NCI-H1436 treated with DMSO at 0.1 percent for 48 hours (cell line): Measurements from ENCODE around the gene RRAGB.
"Not testable (repeated sequence)": the region's sequence is repeated elsewhere in the genome, so short reads cannot be mapped to it uniquely, and the experiment has no call there.

Source experiments
- DNase-seq: peaks from one replicate; lab custom pipeline; 2025; lab: John Stamatoyannopoulos, UW

RRAGB gene

DNA sequence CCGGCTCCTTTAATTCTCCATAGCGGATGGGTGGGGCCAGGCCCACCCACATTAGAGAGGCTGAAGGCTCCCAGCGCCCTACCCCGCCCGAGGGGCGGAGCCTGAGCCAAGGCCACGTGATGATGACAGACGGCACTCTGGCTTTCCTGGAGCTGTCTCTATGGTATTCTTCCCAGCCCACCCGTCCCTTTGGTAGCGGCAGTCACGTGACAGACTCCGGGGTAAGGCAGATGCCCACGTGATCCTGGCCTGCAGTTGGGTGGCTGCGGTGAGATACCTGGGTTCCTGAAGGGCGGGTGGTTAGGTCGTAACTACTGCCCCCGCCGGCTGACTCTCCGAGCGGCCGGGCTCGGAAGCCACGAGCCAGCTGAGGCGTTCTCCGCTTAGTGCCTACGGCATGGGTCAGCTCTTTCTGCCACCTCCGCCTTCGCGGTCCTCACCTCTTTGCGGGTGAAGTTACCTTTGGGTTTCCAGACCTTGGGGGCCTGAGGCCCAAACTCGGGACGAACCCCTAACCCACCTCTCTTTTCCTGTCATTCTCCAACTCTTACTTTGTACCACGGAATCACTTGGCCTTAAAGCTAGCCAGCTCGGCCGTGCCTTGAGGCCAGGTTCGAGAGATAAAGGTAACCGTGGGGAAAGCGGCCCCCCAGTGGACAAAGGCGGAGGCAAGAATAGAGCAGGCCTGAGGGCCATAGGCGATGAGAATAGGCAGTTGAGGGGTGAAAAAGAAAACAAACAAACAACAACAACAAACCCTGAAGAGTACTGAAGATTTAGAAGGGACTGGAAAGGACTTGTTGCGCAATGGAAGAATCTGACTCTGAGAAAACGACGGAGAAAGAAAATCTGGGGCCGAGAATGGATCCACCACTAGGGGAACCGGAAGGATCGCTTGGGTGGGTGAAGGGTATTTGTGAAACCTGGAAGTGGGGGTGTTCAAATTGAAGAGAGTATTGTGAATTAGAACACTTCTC, at the start of gene RRAGB:
RRAGB (plus strand) TSS at position 229 of the 977 bp plus-strand sequence; CDS start at position 808, 579 bp downstream.
- peak; percentile 93 for DNase-seq

- no peak for DNase-seq
Measured at GRCh38 chrX:55668084-55668483, 49.5 kb upstream of the RRAGB start.

GRCh38 chrX:55688579-55688978, 29.0 kb upstream of the RRAGB start:
- DNase-seq, result not testable (repeated sequence)

DNA sequence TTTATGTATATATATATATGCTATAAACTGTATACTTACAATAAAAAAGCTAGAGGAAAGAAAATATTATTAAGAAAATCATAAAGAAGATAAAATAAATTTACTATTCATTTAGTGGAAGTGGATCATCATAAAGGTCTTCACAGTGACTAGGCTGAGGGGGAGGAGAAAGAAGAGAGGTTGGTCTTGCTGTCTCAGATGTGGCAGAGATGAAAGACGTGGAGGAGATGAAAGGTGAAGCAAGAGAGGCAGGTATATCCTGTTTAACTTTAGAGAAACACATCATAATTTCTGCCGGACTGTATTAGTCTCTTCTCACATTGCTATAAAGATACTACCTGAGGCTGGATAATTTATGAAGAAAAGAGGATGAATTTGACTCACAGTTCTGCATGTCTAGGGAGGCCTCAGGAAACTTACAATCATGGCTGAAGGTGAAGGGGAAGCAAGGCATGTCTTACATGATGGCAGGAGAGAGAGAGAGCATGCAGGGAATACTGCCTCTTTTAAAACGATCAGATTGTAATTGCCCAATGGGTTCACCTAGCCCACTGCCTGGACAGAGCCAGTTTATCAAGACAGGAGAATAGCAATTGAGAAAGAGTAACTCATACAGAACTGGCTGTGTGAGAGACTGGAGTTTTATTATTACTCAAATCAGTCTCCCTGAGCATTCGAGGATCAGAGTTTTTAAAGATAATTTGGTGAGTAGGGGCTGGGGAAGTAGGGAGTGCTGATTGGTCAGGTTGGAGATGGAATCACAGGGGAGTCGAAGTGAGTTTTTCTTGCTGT, 22.1 kb upstream of the RRAGB start:
- DNase-seq, result no peak

DNA sequence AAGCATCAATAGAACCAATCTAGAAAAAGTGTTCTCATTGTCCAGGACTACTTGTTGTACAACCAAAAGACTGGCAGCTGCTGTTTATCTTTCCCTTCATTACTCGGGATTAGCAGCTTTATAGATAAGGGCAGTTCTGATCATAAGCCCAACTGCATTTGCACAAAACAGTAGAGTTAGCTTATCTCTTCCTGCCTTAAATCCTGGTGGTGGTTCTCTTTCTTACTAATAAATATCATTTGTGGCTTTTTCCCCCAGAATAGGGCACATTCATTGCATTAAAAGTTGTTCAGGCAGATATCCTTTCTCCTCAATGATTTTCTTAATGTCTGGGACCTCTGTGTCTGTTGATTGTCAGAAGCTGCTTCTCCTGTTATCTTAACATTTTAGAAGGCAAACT, 20.2 kb upstream of the RRAGB start:
- no peak for DNase-seq

- no peak for DNase-seq
Measured at GRCh38 chrX:55702671-55703070, 14.9 kb upstream of the RRAGB start.

DNA sequence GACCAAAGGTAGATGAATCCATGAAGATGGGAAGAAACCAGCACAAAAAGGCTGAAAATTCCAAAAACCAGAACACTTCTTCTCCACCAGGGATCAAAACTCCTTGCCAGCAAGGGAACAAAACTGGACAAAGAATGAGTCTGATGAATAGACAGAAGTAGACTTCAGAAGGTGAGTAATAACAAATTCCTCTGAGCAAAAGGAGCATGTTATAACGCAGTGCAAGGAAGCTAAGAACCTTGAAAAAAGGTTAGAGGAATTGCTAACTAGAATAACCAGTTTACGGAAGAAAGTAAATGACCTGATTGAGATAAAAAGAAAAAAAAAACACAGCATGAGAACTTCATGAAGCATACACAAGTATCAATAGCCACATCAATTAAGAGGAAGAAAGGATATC, 14.1 kb upstream of the RRAGB start:
- not testable (repeated sequence) for DNase-seq

DNA sequence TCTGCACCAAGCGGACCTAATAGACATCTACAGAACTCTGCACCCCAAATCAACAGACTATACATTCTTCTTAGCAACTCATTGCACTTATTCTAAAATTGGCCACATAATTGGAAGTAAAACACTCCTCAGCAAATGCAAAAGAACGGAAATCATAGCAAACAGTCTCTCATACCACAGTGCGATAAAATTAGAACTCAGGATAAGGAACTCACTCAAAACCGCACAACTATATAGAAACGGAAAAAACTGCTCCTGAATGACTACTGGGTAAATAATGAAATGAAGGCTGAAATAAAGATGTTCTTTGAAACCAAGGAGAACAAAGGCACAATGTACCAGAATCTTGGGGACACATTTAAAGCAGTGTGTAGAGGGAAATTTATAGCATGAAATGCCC, 12.5 kb upstream of the RRAGB start:
- not testable (repeated sequence) for DNase-seq

GRCh38 chrX:55709735-55710134, 7.8 kb upstream of the RRAGB start:
- DNase-seq, result no peak

DNA sequence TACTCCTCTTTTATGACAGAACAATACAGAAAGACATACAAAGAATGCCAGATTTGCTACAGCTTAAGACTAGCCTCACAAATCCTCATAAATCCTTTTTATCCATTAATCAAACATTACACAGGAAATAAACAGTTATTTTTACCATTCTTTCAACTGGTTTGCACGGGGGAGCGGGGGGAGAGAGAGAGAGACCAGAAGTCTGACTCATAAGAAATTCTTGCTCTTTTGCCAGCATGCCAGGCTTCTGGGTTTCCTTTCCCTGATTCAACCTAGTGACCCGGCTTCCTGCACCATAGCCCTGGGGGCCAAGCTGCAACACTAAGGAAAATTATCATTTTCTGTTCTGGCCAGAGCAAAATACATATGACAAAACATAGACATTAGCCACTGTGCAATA, 6.8 kb upstream of the RRAGB start:
- DNase-seq, result no peak

GRCh38 chrX:55713631-55714030, 3.9 kb upstream of the RRAGB start:
- DNase-seq, result no peak

DNA sequence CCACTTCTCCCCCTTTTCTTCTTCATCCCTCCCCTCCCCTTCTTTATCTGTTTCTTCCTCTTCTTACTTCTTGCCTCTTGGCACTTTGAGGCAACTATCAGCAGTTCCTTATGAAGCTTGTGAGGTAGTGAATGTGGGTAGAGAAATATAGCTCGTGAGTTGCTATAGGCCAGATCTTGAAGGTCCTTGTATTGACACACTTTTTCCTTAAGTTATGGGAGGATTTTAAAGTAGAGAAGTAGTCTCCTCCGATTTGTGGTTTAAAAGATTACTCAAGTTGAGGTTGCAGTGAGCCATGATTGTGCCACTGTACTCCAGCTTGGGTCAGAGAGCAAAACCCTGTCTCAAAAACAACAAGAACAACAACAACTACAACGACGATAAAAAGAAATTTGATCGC, 3.4 kb upstream of the RRAGB start:
- DNase-seq, result no peak

DNA sequence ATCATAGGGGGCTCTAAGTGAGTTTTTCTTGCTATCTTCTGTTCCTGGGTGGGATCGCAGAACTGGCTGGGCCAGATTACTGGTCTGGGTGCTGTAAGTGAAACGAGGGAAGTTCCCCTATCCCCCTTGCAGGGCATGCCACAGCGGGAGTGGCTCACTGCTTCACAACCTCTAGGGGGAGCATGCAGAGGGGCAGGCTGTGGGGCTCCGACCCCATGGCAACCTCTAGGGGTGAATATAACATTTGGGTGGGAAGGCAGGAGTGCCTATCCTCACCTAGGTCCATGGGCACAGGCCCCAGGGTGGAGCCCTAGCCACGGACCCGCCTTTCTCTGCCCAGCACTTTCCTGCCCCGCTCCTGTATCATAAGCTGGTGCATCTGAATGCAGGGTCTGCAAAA, 1.7 kb upstream of the RRAGB start:
- DNase-seq, result no peak

DNA sequence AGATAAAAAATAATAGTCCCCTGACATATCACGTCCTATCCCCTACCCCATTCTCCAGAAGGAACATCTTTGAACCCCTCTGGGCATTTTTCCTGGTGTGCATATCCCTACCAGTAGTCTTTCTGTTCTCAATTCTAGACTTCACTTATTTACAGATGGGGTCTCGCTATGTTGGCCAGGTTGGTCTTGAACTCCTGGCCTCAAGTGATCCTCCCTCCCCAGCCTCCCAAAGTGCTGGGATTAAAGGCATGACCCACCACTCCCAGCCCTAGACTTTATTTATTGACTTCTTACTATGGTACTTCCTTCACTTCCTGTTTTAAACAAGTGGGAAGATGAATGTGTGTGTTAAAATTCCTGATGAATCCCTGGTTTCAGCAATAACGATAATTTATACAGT, 612 bp upstream of the RRAGB start:
- no peak for DNase-seq

- DNase-seq, result no peak
Measured at GRCh38 chrX:55731826-55732225, 14.3 kb downstream of the RRAGB start.

DNA sequence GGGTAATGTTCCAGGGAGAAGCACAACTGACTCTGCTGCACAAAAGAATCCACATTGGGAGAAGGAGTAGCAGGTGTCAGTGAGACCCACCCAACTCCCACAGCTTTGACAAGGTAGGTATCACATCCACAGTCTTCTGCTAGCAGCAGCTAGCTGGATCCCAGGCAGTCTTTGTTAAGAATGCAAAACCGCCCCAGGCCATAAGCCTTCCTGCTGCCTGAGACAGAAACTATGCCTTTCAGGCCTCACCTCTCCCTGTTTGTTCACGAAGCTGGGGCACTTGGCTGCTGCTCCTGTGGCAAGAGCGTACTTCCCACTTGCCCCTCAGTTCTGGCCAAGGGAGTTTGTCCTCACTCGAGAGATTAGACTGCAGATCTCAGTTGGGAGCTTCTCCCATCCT, 21.4 kb downstream of the RRAGB start:
- DNase-seq, result no peak

DNA sequence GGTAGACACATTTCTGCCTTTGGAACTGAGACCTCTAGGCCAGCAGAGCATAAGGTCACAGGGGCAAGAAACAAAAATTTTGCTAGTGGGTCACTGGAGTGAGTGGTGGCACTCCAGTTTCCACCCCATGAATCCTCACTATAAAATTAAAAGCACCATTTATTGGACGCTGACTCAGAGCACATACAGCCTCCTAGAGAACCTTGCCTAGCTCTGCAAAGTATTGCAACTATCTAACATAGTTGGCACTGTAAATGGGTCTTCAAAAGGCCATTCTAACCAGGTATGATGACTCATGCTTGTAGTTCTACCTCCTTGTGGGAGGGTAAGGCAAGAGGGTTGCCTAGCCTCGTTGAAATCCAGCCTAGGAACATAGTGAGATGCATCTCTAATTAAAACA, 25.1 kb downstream of the RRAGB start:
- no peak for DNase-seq

GRCh38 chrX:55748463-55748862, 30.9 kb downstream of the RRAGB start:
- DNase-seq, result not testable (repeated sequence)

DNA sequence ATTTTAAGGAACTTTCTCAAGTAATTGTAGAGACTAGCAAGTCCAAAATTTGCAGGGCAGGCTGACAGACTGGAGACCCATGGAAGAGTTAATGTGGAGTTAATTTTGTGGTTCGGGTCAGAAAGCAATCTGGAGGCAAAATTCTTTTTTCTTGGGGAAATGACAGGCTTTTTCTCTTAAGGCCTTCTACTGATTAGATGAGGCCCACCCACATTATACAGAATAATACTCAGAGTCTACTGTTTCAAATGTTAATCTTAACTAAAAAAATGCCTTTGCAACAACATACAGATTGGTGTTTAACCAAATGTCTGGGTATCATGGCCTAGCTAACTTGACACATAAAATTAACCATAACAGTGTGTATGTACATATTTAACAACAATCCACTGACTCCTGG, 32.7 kb downstream of the RRAGB start:
- DNase-seq, result no peak

DNA sequence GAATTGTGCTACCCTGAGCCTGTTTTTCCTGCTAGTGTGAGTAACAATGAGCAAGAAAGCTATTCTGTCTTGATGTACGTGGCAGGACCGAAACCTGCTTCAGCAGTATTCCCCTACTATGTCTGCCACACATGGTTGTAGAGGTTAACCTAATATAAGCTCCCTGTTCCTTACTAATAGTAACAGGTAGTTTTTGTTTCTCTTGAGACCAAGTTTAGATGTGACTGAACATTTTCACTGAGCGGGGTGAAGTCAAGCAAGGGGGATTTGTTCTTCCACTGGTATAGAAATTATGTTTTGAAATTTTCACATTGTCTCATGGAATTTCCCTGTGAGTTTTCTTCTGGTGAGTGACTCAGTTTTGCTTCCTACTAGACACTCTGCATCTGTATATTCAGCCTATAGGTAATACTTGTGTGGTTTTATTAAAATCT, 37.3 kb downstream of the RRAGB start:
- no peak for DNase-seq

DNA sequence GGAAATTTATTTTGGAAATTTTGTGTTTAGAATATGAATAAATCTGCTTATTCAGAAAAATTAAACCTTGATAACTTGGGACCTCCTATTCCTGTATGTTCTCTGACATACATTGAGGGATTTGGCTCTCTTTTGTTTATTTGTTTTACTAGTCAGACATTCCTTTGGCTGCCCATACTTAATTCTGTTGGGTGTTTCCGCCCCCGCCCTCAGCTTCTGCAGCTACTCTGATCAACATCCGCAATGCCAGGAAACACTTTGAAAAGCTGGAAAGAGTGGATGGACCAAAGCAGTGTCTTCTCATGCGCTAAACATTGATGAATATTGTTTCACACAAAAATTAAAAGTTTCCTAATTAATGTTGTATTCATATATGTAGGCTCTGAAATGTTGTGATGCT, 40.5 kb downstream of the RRAGB start:
- DNase-seq, result no peak

DNA sequence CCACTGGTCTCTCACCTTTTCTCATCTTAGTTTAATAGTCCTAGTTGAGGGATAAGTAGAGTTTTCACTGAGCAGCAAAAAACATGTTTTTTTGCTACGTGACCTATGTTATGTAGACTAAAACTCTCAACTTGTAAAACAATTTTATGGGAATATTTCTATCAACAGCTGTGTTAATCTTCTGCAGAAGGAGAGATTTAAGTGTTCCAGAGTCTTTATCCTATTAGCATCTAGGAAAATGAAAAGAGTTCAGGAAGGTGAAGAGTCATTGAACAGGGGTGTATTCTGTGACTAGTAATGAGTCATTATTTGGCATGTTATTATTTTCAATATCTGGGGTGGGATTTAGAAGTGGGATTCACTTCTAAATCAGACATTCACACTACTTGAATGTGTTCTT, 41.9 kb downstream of the RRAGB start:
- no peak for DNase-seq

DNA sequence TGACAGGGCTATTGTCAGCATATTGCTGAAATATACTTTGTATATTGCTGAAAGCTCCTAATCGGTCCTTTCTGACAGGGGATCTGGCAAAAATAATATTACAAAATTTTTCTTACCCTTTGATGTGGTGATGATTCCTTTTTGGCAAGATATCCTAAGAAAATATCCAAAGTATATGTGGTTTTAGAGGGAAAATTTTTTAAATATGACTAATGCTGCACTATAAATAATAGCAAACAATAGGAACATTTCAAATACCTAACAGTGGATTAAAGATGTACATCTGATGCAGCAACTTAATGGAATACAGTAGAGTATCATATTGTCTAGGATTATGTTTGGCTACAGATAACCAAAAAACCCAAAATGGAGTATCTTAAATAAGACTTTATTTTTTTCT, 49.6 kb downstream of the RRAGB start:
- no peak for DNase-seq
